ENCODE data around the gene MIEF1.
A peak's percentile ranks its signal among the peaks of the same experiment; 100 is the strongest.

MIEF1 gene

GRCh38 chr22:39502109-39502788 lies at the start of gene MIEF1:
Gene MIEF1 (plus strand): TSS chr22:39502290. CDS start chr22:39511295, 9,005 bp downstream.
- DNase-seq, result peak; percentile 67 to 90

- no peak for DNase-seq
These were observed 49.4 kb upstream of the MIEF1 start for GRCh38 chr22:39452740-39453040.

- DNase-seq, result no peak
These were observed 48.2 kb upstream of the MIEF1 start for GRCh38 chr22:39453765-39454378.

- no peak for DNase-seq
These were observed 47.7 kb upstream of the MIEF1 start for GRCh38 chr22:39454385-39454871.

- no peak for DNase-seq
These were observed 45.4 kb upstream of the MIEF1 start, which contains the start of gene MGAT3 for GRCh38 chr22:39456522-39457197. Gene MGAT3 (plus strand): TSS chr22:39457012. CDS start chr22:39487348, 30,336 bp downstream.

GRCh38 chr22:39457198-39457555 lies 44.9 kb upstream of the MIEF1 start:
- no peak for DNase-seq

GRCh38 chr22:39457556-39458443 lies 44.3 kb upstream of the MIEF1 start:
- no peak for DNase-seq

GRCh38 chr22:39458444-39459083 lies 43.5 kb upstream of the MIEF1 start:
- DNase-seq, result no peak

GRCh38 chr22:39459681-39460080 lies 42.4 kb upstream of the MIEF1 start:
- no peak for DNase-seq

- DNase-seq, result peak in 1 of 2 donors; percentile 47
These were observed 39.5 kb upstream of the MIEF1 start for GRCh38 chr22:39462443-39463221.

GRCh38 chr22:39463277-39463676 lies 38.8 kb upstream of the MIEF1 start:
- DNase-seq, result no peak

GRCh38 chr22:39463931-39464390 lies 38.1 kb upstream of the MIEF1 start:
- DNase-seq, result no peak

- DNase-seq, result no peak
These were observed 35.7 kb upstream of the MIEF1 start for GRCh38 chr22:39466228-39467006.

GRCh38 chr22:39467390-39467895 lies 34.6 kb upstream of the MIEF1 start:
- DNase-seq, result no peak

GRCh38 chr22:39468487-39469325 lies 33.4 kb upstream of the MIEF1 start:
- no peak for DNase-seq

- DNase-seq, result no peak
These were observed 32.8 kb upstream of the MIEF1 start for GRCh38 chr22:39469326-39469680.

- DNase-seq, result no peak
These were observed 32.2 kb upstream of the MIEF1 start for GRCh38 chr22:39469681-39470450.

- no peak for DNase-seq
These were observed 31.4 kb upstream of the MIEF1 start for GRCh38 chr22:39470451-39471291.

All from bone marrow (tissue), 2 donors.